ENCODE measurements around the gene MARCHF6. TPM values are rescaled to one million over a fixed set of nuclear protein-coding genes. Genes with fewer than 3 reads are reported as not detected.

MARCHF6 gene
- total and polyA plus RNA-seq, 9 of the 15 experiments (the other 6 are each of a cell fraction or from before 2014, with no cell fraction given), result 74.1 to 456 (median 116) TPM

DNA sequence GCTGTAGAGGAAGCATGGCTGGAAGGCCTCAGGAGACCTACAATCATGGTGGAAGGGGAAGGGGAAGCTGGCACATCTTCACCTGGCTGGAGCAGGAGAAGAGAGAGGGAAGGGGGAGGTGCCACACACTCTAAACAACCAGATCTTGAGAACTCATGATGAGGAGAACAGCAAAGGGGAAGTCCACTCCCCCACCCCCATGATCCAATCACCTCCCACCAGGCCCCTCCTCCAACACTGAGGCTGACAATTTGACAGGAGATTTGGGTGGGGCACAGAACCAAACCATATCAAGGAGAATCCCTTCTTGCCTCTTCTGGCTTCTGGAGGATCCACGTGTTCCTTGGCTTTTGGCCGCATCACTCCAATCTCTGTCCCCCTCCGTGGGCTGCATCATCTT is 32.7 kb upstream of the MARCHF6 start (continued):
- TF ChIP-seq, protein P1, sequence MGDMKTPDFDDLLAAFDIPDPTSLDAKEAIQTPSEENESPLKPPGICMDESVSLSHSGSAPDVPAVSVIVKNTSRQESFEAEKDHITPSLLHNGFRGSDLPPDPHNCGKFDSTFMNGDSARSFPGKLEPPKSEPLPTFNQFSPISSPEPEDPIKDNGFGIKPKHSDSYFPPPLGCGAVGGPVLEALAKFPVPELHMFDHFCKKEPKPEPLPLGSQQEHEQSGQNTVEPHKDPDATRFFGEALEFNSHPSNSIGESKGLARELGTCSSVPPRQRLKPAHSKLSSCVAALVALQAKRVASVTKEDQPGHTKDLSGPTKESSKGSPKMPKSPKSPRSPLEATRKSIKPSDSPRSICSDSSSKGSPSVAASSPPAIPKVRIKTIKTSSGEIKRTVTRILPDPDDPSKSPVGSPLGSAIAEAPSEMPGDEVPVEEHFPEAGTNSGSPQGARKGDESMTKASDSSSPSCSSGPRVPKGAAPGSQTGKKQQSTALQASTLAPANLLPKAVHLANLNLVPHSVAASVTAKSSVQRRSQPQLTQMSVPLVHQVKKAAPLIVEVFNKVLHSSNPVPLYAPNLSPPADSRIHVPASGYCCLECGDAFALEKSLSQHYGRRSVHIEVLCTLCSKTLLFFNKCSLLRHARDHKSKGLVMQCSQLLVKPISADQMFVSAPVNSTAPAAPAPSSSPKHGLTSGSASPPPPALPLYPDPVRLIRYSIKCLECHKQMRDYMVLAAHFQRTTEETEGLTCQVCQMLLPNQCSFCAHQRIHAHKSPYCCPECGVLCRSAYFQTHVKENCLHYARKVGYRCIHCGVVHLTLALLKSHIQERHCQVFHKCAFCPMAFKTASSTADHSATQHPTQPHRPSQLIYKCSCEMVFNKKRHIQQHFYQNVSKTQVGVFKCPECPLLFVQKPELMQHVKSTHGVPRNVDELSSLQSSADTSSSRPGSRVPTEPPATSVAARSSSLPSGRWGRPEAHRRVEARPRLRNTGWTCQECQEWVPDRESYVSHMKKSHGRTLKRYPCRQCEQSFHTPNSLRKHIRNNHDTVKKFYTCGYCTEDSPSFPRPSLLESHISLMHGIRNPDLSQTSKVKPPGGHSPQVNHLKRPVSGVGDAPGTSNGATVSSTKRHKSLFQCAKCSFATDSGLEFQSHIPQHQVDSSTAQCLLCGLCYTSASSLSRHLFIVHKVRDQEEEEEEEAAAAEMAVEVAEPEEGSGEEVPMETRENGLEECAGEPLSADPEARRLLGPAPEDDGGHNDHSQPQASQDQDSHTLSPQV (IDR thresholded peaks at IDR 0.05), result no peak
- TF ChIP-seq STAG1 (CRISPR knock-in tag; IDR thresholded peaks at IDR 0.05; ENCODE audit: borderline replicate concordance) (no peak), ZFP1 (CRISPR knock-in tag; IDR thresholded peaks at IDR 0.05) (no peak), SIRT6 (IDR thresholded peaks at IDR 0.05; ENCODE audit: low read depth, low read length) (no peak)

DNA sequence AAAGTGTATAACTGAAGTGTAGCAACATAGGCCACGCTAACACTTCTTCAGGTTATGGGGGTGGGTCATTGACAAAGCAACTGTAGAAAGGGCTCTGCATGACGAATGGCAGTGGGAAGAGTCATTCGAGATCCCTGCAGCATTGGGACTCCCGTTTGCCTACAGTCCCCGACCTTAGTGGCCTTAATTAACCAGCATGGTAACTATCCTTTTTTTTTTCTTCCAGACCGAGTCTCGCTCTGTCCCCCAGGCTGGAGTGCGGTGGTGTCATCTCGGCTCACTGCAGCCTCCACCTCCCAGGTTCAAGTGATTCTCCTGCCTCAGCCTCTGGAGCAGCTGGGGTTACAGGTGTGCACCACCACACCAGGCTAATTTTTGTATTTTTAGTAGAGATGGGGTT is 31.6 kb upstream of the MARCHF6 start:
- ATAC-seq, result no peak
- ChIA-PET POLR2A (no interaction called here), CTCF (ENCODE audit: low intra/inter-chr PET ratio) (no interaction called here)
- no peaks in the 10 kb centered on the region for H3K36me3 ChIP-seq (ENCODE audit: control insufficient read depth, insufficient read depth, low read length)
- H3K27me3 ChIP-seq (ENCODE audit: control insufficient read depth in 2 of 2, insufficient read depth in 2 of 2, low read length in 2 of 2), result no peaks in the 10 kb centered on the region; a peak in 1 of 5 replicates
- no peak overlapping the region for H3K4me2 ChIP-seq (ENCODE audit: insufficient read depth, low read length)
- no peak overlapping the region; the same call in 1 of the 2 replicates for H2AFZ ChIP-seq (ENCODE audit: low read depth, low read length)
- 68% methylated on average over 9 of the region's 9 CpGs for WGBS (ENCODE audit: insufficient coverage, low coverage, missing lambda C conversion rate)
- H3K9me1 ChIP-seq (ENCODE audit: control insufficient read depth, insufficient read depth, low read length), result no peaks in the 10 kb centered on the region
- peak in 1 of 4 experiments; percentile 5 for DNase-seq (ENCODE audit: extremely low read depth in 1 of 4, low spot score in 3 of 4)
- no TSS peak for BruUV-seq (replicated peaks)
- H3K4me3 ChIP-seq, result no peak overlapping the region
- no peaks in the 10 kb centered on the region for H3K79me2 ChIP-seq (ENCODE audit: control insufficient read depth, insufficient read depth, low read length)
- FAIRE-seq, result no peak
- no peak for TF ChIP-seq PHF21A (IDR thresholded peaks at IDR 0.05; ENCODE audit: borderline replicate concordance, low read depth)
- TF ChIP-seq POU5F1 (IDR thresholded peaks at IDR 0.05; ENCODE audit: borderline replicate concordance, low read depth, low read length, partially characterized antibody), result no peak
- TF ChIP-seq GATAD2B (IDR thresholded peaks at IDR 0.05; ENCODE audit: borderline replicate concordance), result no peak
- TF ChIP-seq, protein P2, sequence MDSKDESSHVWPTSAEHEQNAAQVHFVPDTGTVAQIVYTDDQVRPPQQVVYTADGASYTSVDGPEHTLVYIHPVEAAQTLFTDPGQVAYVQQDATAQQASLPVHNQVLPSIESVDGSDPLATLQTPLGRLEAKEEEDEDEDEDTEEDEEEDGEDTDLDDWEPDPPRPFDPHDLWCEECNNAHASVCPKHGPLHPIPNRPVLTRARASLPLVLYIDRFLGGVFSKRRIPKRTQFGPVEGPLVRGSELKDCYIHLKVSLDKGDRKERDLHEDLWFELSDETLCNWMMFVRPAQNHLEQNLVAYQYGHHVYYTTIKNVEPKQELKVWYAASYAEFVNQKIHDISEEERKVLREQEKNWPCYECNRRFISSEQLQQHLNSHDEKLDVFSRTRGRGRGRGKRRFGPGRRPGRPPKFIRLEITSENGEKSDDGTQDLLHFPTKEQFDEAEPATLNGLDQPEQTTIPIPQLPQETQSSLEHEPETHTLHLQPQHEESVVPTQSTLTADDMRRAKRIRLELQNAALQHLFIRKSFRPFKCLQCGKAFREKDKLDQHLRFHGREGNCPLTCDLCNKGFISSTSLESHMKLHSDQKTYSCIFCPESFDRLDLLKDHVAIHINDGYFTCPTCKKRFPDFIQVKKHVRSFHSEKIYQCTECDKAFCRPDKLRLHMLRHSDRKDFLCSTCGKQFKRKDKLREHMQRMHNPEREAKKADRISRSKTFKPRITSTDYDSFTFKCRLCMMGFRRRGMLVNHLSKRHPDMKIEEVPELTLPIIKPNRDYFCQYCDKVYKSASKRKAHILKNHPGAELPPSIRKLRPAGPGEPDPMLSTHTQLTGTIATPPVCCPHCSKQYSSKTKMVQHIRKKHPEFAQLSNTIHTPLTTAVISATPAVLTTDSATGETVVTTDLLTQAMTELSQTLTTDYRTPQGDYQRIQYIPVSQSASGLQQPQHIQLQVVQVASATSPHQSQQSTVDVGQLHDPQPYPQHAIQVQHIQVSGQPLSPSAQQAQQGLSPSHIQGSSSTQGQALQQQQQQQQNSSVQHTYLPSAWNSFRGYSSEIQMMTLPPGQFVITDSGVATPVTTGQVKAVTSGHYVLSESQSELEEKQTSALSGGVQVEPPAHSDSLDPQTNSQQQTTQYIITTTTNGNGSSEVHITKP (IDR thresholded peaks at IDR 0.05; ENCODE audit: partially characterized antibody), result peak; percentile 90
- no peaks in the 10 kb centered on the region for H4K20me1 ChIP-seq (replicated peaks; ENCODE audit: control insufficient read depth, insufficient read depth, low read length)
- H3K27ac ChIP-seq (ENCODE audit: extremely low read depth, low read depth, low read length), result no peak overlapping the region
- no peaks in the 10 kb centered on the region for H3K9me3 ChIP-seq (replicated peaks; ENCODE audit: control insufficient read depth, insufficient read depth, low read depth, low read length)
- peaks cover 47 to 54% of the 10 kb centered on the region in 2 experiments for H3K4me1 ChIP-seq (replicated peaks in 1 of 2; ENCODE audit: control insufficient read depth in 2 of 2, insufficient read depth in 2 of 2, low read length in 2 of 2)
- intact Hi-C loops (cut with micrococcal nuclease) (no loop called here), in situ Hi-C loops (cut with MboI) (no loop called here)
- no peak overlapping the region; a peak in 1 of 4 replicates for H3K9ac ChIP-seq (ENCODE audit: insufficient read depth in 1 of 2, low read depth in 2 of 2, low read length in 2 of 2)
